Keratinocyte (primary cell): ENCODE results near the gene IFNB1.

Source experiments
- EZH2 ChIP-seq: IDR thresholded peaks from one replicate; pipeline ENCODE4 v1.6.1; 2012; ENCODE audit warnings: inconsistent platforms, mild to moderate bottlenecking, low read length, moderate library complexity
- TF ChIP-seq, protein P1 (sequence below), 3 experiments: IDR thresholded peaks in 1 of 3; conservative IDR thresholded peaks in 1 of 3; optimal IDR thresholded peaks in 1 of 3; 2 replicates in 2 of 3; 3 replicates in 1 of 3; pipeline versions ENCODE3 to v1.5.1; 2011; ENCODE audit warnings: low read length in 3 of 3, mild to moderate bottlenecking in 3 of 3, moderate library complexity in 2 of 3, control low read depth in 1 of 3, inconsistent platforms in 1 of 3; ENCODE audit not compliant: insufficient read depth in 2 of 3; ENCODE audit errors: extremely low read depth in 1 of 3

DNA sequence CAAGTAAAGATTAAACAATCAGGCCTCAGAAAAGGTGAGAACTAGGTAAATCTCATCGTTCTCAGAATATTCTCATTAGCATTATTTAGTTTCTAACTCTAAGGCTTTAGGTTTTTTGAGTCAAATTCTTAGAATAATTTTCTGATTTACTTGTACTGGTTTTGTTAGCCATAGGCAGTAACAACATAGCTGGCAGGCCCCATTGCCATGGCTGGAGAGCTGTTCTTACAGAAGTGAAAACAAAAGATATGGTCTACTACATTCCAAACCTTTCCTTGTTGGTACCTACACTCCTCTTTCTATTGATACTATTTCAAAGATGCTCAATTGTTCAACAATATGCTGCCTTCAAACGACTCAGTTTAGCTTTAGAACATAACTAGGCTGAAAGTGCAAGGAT is 36.6 kb upstream of the IFNB1 start:
- TF ChIP-seq, protein P1, sequence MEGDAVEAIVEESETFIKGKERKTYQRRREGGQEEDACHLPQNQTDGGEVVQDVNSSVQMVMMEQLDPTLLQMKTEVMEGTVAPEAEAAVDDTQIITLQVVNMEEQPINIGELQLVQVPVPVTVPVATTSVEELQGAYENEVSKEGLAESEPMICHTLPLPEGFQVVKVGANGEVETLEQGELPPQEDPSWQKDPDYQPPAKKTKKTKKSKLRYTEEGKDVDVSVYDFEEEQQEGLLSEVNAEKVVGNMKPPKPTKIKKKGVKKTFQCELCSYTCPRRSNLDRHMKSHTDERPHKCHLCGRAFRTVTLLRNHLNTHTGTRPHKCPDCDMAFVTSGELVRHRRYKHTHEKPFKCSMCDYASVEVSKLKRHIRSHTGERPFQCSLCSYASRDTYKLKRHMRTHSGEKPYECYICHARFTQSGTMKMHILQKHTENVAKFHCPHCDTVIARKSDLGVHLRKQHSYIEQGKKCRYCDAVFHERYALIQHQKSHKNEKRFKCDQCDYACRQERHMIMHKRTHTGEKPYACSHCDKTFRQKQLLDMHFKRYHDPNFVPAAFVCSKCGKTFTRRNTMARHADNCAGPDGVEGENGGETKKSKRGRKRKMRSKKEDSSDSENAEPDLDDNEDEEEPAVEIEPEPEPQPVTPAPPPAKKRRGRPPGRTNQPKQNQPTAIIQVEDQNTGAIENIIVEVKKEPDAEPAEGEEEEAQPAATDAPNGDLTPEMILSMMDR (optimal IDR thresholded peaks at IDR 0.05 in 1 of 3, IDR thresholded peaks at IDR 0.05 in 1 of 3, conservative IDR thresholded peaks at IDR 0.05 in 1 of 3; ENCODE audit: extremely low read depth in 1 of 3, insufficient read depth in 2 of 3, low read length in 3 of 3) = no peak
- TF ChIP-seq EZH2 = no peak
